Thoracic aorta (tissue), 2 donors: ENCODE data around the gene DNAI7. TPM values are rescaled to one million over a fixed set of nuclear protein-coding genes. Genes with fewer than 3 reads are reported as not detected.

ENCODE experiments used
- ATAC-seq: fragments of 150-250 bp; one replicate; pipeline ENCODE4 v1.8.0; 2017; ENCODE audit warnings: low read depth; ENCODE audit not compliant: insufficient number of reproducible peaks, low FRiP score
- DNase-seq: peaks from one replicate; pipeline ENCODE4 v3.0.0-alpha.2; 2020; ENCODE audit warnings: low spot score
- H3K27ac ChIP-seq, 2 donors: fragments of 200-600 bp; sonication (generic); 1 replicate in 1 of 2; 2 replicates in 1 of 2; pipeline ENCODE4 v1.5.1; 2016; ENCODE audit warnings: mild to moderate bottlenecking in 2 of 2, moderate library complexity in 2 of 2
- H3K27me3 ChIP-seq: fragments of 200-600 bp; sonication (generic); replicated peaks from 2 replicates; pipeline ENCODE4 v1.6.0; 2016; ENCODE audit warnings: mild to moderate bottlenecking; ENCODE audit not compliant: insufficient read depth
- H3K36me3 ChIP-seq: fragments of 200-600 bp; sonication (generic); one replicate; pipeline ENCODE4 v1.5.1; 2016
- H3K4me1 ChIP-seq, 2 donors: fragments of 200-600 bp; sonication (generic); 1 replicate in 1 of 2; 2 replicates in 1 of 2; pipeline versions ENCODE4 v1.5.1 to v1.6.0; 2016; ENCODE audit warnings: low read depth in 2 of 2, mild to moderate bottlenecking in 1 of 2; ENCODE audit not compliant: control insufficient read depth in 1 of 2
- H3K4me3 ChIP-seq: fragments of 200-600 bp; sonication (generic); 2 replicates; pipeline ENCODE4 v1.5.1; 2016; ENCODE audit warnings: mild to moderate bottlenecking
- H3K9me3 ChIP-seq: fragments of 200-600 bp; sonication (generic); 2 replicates; pipeline ENCODE4 v1.5.1; 2016
- CTCF ChIP-seq: fragments of 200-600 bp; sonication (generic); IDR thresholded peaks from one replicate; pipeline ENCODE4 v1.5.1; 2019; ENCODE audit warnings: antibody characterized with exemption
- total RNA-seq, 2 donors: library from RNA; depleted of rRNA; stranded (reverse); fragments of >200 nt; gene quantifications; one replicate each; pipeline versions ENCODE4 v1.1.0 to v1.2.3, GENCODE V29; 2016

DNAI7 gene
- total RNA-seq, 2 donors from 2014 or later: not detected

DNA sequence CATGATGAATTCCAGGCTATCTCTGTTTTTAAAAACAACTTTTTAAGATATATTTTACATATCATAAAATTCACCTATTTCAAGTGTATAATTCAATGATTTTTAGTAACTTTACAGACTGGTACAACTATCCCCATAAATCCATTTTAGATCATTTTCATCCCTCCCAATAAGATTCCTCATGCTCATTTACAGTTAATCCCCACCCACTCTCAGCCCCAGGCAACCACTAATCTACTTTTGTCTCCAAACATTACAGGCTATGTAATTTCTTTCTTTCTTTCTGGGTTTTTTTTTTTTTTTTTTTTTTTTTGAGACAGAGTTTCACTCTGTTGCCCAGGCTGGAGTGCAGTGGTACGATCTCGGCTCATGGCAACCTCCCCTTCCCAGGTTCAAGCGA lies 81.3 kb downstream of the DNAI7 start:
- Histone ChIP-seq H3K4me1 (peaks cover 0 to 4% of the 10 kb centered on the region in 2 donors), H3K4me3 (no peak overlapping the region), H3K36me3 (no peaks in the 10 kb centered on the region), H3K27ac (no peak overlapping the region), H3K9me3 (no peaks in the 10 kb centered on the region), H3K27me3 (no peaks in the 10 kb centered on the region)
- no peak for TF ChIP-seq CTCF
- no peak for ATAC-seq
- DNase-seq: no peak

DNA sequence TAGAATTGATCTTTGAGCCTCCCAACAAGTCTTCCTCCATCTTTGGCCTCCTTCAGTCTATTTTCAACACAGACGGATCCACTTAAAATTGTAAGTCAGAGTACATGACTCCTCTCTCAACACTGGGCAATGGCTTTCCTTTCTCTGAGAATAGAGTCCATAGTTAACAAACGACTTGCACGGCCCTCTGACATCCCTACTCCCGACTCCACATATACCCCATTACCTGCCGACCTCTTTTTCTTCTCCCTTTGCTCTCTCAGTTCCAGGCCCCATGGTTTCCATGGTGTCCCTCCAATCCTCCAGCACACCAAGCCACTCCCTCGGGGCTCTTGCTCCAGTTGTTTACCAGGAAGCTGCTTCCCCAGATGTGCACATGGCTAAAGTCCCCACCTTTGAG lies 84.7 kb downstream of the DNAI7 start:
- H3K4me1 ChIP-seq: no peaks in the 10 kb centered on the region
- ATAC-seq (no peak), DNase-seq (no peak)
- no peak overlapping the region for H3K27ac ChIP-seq
- H3K27me3 ChIP-seq: no peaks in the 10 kb centered on the region
- H3K4me3 ChIP-seq: no peak overlapping the region
- H3K9me3 ChIP-seq: no peaks in the 10 kb centered on the region
- H3K36me3 ChIP-seq: no peaks in the 10 kb centered on the region
- no peak for TF ChIP-seq CTCF

GRCh38 chr12:25107920-25108319 lies 87.0 kb downstream of the DNAI7 start:
- H3K36me3 ChIP-seq: no peaks in the 10 kb centered on the region
- H3K27ac ChIP-seq: no peak overlapping the region
- H3K4me3 ChIP-seq: no peak overlapping the region
- no peak for DNase-seq
- ATAC-seq: no peak
- H3K4me1 ChIP-seq: no peaks in the 10 kb centered on the region
- no peak for TF ChIP-seq CTCF
- H3K9me3 ChIP-seq: no peaks in the 10 kb centered on the region
- no peaks in the 10 kb centered on the region for H3K27me3 ChIP-seq

DNA sequence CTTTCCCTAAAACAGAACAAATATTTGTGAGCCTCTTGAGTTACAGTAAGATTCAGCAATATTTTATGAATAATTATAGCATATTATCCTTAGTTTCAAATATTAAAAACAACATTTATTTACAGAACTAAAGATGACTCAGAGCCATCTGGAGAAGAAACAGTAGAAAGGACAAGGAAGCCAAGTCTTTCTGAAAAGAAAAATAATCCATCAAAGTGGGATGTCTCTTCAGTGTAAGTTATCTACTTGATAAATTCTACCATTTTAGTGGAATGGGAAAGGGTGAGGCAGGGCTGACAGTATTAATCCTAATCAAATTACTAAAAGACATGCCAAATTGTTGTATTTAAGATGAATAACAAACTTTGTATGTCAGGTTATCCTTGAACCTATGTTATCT lies 88.1 kb downstream of the DNAI7 start:
- H3K27ac ChIP-seq: no peak overlapping the region
- H3K36me3 ChIP-seq: no peaks in the 10 kb centered on the region
- TF ChIP-seq CTCF: no peak
- no peaks in the 10 kb centered on the region for H3K27me3 ChIP-seq
- no peaks in the 10 kb centered on the region for H3K4me1 ChIP-seq
- no peak overlapping the region for H3K4me3 ChIP-seq
- DNase-seq (no peak), ATAC-seq (no peak)
- no peaks in the 10 kb centered on the region for H3K9me3 ChIP-seq

DNA sequence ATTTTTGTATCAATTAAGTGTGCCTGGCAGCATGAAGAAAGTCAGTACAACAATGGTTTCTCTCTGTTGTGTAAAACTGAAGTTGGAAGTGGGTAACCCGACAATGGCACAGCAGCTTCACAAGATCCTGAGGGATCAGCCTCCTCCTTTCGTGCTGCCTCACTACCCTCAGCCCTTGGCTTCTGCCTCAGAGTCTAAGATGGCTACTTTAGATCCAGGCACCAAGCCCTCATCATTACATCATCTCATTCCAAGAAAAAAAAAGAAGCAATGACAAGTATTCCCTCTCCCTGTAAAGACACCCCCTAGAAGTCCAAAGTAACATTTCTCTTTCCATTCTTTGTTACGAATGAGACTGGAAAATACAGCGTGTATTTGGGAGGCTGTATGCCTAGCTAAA lies 92.6 kb downstream of the DNAI7 start:
- H3K36me3 ChIP-seq: no peaks in the 10 kb centered on the region
- H3K27ac ChIP-seq: no peak overlapping the region
- no peak overlapping the region for H3K4me3 ChIP-seq
- DNase-seq (no peak), ATAC-seq (no peak)
- no peaks in the 10 kb centered on the region for H3K4me1 ChIP-seq
- no peaks in the 10 kb centered on the region for H3K27me3 ChIP-seq
- no peak for TF ChIP-seq CTCF
- no peaks in the 10 kb centered on the region for H3K9me3 ChIP-seq
